ENCODE results near the gene ARID3A. TPM values are rescaled to one million over a fixed set of nuclear protein-coding genes. Genes with fewer than 3 reads are reported as not detected.
A peak's percentile ranks its signal among the peaks of the same experiment; 100 is the strongest.

ARID3A gene
- total and polyA plus RNA-seq, 2 of the 13 experiments (the other 11 are each of a cell fraction or from before 2014, with no cell fraction given): 71.3 to 77.9 TPM

DNA sequence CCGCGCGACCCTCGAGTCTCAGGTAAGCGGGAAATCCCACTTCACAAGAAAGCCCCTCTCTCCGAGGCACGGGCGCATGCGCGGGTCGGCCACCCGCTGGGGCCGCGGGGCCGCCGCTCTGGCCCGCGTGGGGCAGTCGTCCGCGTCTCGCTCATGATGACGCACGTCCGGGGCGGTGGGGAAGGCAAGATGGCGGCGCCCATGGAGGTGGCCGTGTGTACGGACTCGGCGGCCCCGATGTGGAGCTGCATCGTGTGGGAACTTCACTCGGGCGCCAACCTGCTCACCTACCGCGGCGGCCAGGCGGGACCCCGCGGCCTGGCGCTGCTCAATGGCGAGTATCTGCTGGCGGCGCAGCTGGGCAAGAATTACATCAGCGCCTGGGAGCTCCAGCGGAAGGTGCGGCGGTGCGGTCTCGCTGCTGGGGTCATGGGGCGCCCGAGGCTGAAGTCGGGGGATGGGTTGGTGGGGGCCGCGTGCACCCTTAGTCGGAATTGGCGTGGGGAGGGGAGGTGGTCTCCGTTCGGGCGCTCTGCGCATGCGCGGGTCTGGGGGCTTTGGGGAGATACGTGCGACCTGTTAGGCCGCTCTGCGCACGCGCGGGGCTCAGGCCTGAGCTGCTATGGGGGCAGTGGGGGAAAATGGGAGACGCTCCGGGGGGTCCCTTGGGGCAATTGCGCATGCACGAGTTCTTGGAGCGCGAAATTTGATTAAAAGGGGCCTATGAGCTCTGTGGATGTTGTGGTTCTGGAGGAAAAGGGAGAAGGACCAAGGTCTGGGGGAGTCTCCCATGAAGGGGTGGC lies 58.5 kb downstream of the ARID3A start, which contains the start of gene WDR18 (continued):
- TF ChIP-seq ELF4 (CRISPR knock-in tag; IDR thresholded peaks at IDR 0.05; ENCODE audit: borderline replicate concordance) (no peak), ZSCAN25 (CRISPR knock-in tag; IDR thresholded peaks at IDR 0.05) (no peak; the same call in 1 of the 2 replicates), HNRNPK (IDR thresholded peaks at IDR 0.05; ENCODE audit: low read depth, low read length, poor library complexity, severe bottlenecking) (no peak), KMT2B (CRISPR knock-in tag; IDR thresholded peaks at IDR 0.05) (peak; percentile 64; the same call in 1 of the 2 replicates), ZNF317 (CRISPR knock-in tag; IDR thresholded peaks at IDR 0.05) (0 out of 2 replicates have a peak, but pooled peaks have one; percentile 33), ZNF17 (CRISPR knock-in tag; IDR thresholded peaks at IDR 0.05) (no peak), ZNF672 (CRISPR knock-in tag; IDR thresholded peaks at IDR 0.05) (no peak), ZNF335 (CRISPR knock-in tag; IDR thresholded peaks at IDR 0.05) (no peak), TBP (CRISPR knock-in tag; IDR thresholded peaks at IDR 0.05) (no peak), ZNF605 (CRISPR knock-in tag; IDR thresholded peaks at IDR 0.05) (0 out of 2 replicates have a peak, but pooled peaks have one; percentile 27), ISL2 (CRISPR knock-in tag; IDR thresholded peaks at IDR 0.05) (no peak; the same call in 1 of the 2 replicates), ZSCAN22 (CRISPR knock-in tag; IDR thresholded peaks at IDR 0.05) (no peak), GZF1 (CRISPR knock-in tag; IDR thresholded peaks at IDR 0.05) (0 out of 2 replicates have a peak, but pooled peaks have one; percentile 20), SOX6 (IDR thresholded peaks at IDR 0.05) (no peak), SOX6 (CRISPR knock-in tag; IDR thresholded peaks at IDR 0.05) (no peak; the same call in 1 of the 2 replicates)
- TF ChIP-seq, protein P1, sequence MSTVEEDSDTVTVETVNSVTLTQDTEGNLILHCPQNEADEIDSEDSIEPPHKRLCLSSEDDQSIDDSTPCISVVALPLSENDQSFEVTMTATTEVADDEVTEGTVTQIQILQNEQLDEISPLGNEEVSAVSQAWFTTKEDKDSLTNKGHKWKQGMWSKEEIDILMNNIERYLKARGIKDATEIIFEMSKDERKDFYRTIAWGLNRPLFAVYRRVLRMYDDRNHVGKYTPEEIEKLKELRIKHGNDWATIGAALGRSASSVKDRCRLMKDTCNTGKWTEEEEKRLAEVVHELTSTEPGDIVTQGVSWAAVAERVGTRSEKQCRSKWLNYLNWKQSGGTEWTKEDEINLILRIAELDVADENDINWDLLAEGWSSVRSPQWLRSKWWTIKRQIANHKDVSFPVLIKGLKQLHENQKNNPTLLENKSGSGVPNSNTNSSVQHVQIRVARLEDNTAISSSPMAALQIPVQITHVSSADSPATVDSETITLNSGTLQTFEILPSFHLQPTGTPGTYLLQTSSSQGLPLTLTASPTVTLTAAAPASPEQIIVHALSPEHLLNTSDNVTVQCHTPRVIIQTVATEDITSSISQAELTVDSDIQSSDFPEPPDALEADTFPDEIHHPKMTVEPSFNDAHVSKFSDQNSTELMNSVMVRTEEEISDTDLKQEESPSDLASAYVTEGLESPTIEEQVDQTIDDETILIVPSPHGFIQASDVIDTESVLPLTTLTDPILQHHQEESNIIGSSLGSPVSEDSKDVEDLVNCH (CRISPR knock-in tag; IDR thresholded peaks at IDR 0.05): no peak
- TF ChIP-seq, protein P2, sequence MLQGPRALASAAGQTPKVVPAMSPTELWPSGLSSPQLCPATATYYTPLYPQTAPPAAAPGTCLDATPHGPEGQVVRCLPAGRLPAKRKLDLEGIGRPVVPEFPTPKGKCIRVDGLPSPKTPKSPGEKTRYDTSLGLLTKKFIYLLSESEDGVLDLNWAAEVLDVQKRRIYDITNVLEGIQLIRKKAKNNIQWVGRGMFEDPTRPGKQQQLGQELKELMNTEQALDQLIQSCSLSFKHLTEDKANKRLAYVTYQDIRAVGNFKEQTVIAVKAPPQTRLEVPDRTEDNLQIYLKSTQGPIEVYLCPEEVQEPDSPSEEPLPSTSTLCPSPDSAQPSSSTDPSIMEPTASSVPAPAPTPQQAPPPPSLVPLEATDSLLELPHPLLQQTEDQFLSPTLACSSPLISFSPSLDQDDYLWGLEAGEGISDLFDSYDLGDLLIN (CRISPR knock-in tag; IDR thresholded peaks at IDR 0.05; ENCODE audit: borderline replicate concordance): no peak
- TF ChIP-seq, protein P3, sequence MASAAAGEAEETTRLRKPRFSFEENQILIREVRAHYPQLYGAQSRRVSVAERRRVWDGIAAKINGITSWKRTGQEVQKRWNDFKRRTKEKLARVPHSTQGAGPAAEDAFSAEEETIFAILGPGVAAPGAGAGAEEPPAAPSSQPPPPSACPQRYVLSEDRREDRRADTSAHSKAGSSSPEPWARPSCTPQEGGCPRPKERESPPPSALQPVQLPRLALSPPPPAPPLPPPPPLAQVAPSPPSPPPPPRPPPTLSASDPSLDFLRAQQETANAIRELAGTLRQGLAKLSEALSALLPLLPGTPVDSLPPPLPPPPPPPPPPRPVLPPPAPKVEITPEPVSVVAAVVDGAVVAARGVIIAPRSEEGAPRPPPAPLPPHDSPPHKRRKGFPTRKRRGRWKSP (CRISPR knock-in tag; IDR thresholded peaks at IDR 0.05): 0 out of 2 replicates have a peak, but pooled peaks have one; percentile 46
- TF ChIP-seq, protein P4, sequence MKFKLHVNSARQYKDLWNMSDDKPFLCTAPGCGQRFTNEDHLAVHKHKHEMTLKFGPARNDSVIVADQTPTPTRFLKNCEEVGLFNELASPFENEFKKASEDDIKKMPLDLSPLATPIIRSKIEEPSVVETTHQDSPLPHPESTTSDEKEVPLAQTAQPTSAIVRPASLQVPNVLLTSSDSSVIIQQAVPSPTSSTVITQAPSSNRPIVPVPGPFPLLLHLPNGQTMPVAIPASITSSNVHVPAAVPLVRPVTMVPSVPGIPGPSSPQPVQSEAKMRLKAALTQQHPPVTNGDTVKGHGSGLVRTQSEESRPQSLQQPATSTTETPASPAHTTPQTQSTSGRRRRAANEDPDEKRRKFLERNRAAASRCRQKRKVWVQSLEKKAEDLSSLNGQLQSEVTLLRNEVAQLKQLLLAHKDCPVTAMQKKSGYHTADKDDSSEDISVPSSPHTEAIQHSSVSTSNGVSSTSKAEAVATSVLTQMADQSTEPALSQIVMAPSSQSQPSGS (CRISPR knock-in tag; IDR thresholded peaks at IDR 0.05): 0 out of 2 replicates have a peak, but pooled peaks have one; percentile 57

All from HepG2 (cell line).